K562 (cell line): ENCODE results near the gene RNASE2. TPM values are rescaled to one million over a fixed set of nuclear protein-coding genes. Genes with fewer than 3 reads are reported as not detected.
"Not testable (repeated sequence)": the region's sequence is repeated elsewhere in the genome, so short reads cannot be mapped to it uniquely, and the experiment has no call there.

Experiments
- ATAC-seq: fragments of 200-7000 bp; cut with Tn5 transposase; 3 replicates; pipeline ENCODE4 v1.9.1; 2020; ENCODE audit warnings: moderate library complexity
- BruUV-seq: library from RNA; stranded (reverse); fragments of 400-500 nt; replicated peaks from 2 replicates; lab custom pipeline; 2021; lab: Mats Ljungman, UMichigan
- CTCF ChIA-PET: fragments of 300-600 bp; formaldehyde crosslinking; extraction: SDS; loops from one replicate; lab custom pipeline; 2021; ENCODE audit warnings: low intra/inter-chr PET ratio; lab: Yijun Ruan, JAX
- POLR2A ChIA-PET: fragments of 300-600, 350-650 bp; sonication (Branson Sonifier 250); formaldehyde crosslinking; extraction: SDS; loops from one replicate; lab custom pipeline; 2021; ENCODE audit warnings: antibody characterized with exemption, inconsistent platforms; lab: Yijun Ruan, JAX
- DNase-seq, 4 experiments: peaks; one replicate each; pipeline versions ENCODE4 v3.0.0 to v3.0.0-alpha.2; 2011 to 2018; ENCODE audit warnings: low spot score in 3 of 4, mixed read lengths in 3 of 4; ENCODE audit errors: extremely low read depth in 1 of 4
- FAIRE-seq: peaks from 2 replicates; lab custom pipeline; 2011; peaks lifted over from hg19 to GRCh38; lab: Jason Lieb, UNC
- H2AFZ ChIP-seq: 2 replicates; pipeline ENCODE4 v1.6.0; 2011; ENCODE audit warnings: low read depth, low read length, control low read depth, inconsistent platforms
- H3K27ac ChIP-seq: fragments of 200-600 bp; 3 replicates; pipeline ENCODE4 v1.8.0; 2011; ENCODE audit warnings: low read depth, mild to moderate bottlenecking, control low read depth, inconsistent platforms, low read length, moderate library complexity, mixed read lengths; ENCODE audit errors: extremely low read depth
- H3K27me3 ChIP-seq, 2 experiments: fragments of 300-600 bp in 1 of 2; 2 replicates in 1 of 2; 3 replicates in 1 of 2; pipeline versions ENCODE4 v1.6.0 to v1.8.0; 2011; ENCODE audit warnings: inconsistent platforms in 2 of 2, low read length in 2 of 2, mild to moderate bottlenecking in 1 of 2, mixed read lengths in 1 of 2, moderate library complexity in 1 of 2; ENCODE audit not compliant: control insufficient read depth in 2 of 2, insufficient read depth in 2 of 2
- H3K36me3 ChIP-seq: fragments of 300-600 bp; 3 replicates; pipeline ENCODE4 v1.8.0; 2011; ENCODE audit warnings: mild to moderate bottlenecking, low read length, inconsistent platforms; ENCODE audit not compliant: control insufficient read depth, insufficient read depth
- H3K4me1 ChIP-seq, 2 experiments: fragments of 200-600 bp in 1 of 2; replicated peaks in 1 of 2; 2 replicates in 1 of 2; 3 replicates in 1 of 2; pipeline versions ENCODE4 v1.5.1 to v1.8.0; 2011; ENCODE audit warnings: inconsistent platforms in 2 of 2, low read length in 2 of 2, mild to moderate bottlenecking in 1 of 2, mixed read lengths in 1 of 2, moderate library complexity in 1 of 2; ENCODE audit not compliant: control insufficient read depth in 2 of 2, insufficient read depth in 2 of 2
- H3K4me2 ChIP-seq: 2 replicates; pipeline ENCODE4 v1.6.1; 2011; ENCODE audit warnings: low read length, control low read depth, inconsistent platforms, mixed read lengths; ENCODE audit not compliant: insufficient read depth
- H3K4me3 ChIP-seq: fragments of 200-600 bp; sonication (generic), shearing (Covaris generic); 2 replicates; pipeline ENCODE4 v1.5.1; 2016; ENCODE audit warnings: control low read depth, inconsistent platforms
- H3K79me2 ChIP-seq: fragments of 200-600 bp; 3 replicates; pipeline ENCODE4 v1.8.0; 2011; ENCODE audit warnings: low read length, inconsistent platforms; ENCODE audit not compliant: control insufficient read depth, insufficient read depth
- H3K9ac ChIP-seq, 2 experiments: 2 replicates each; pipeline versions ENCODE4 v1.6.0 to v1.6.1; 2011; ENCODE audit warnings: low read depth in 2 of 2, low read length in 2 of 2, control low read depth in 1 of 2, inconsistent platforms in 1 of 2, mild to moderate bottlenecking in 1 of 2, mixed read lengths in 1 of 2; ENCODE audit not compliant: insufficient read depth in 1 of 2
- H3K9me1 ChIP-seq: one replicate; pipeline ENCODE4 v1.6.0; 2011; ENCODE audit warnings: inconsistent platforms, mild to moderate bottlenecking, low read length, moderate library complexity; ENCODE audit not compliant: control insufficient read depth, insufficient read depth
- H3K9me3 ChIP-seq: replicated peaks from 2 replicates; pipeline ENCODE4 v1.5.1; 2011; ENCODE audit warnings: low read depth, low read length, inconsistent platforms; ENCODE audit not compliant: control insufficient read depth, insufficient read depth
- H4K20me1 ChIP-seq: replicated peaks from 2 replicates; pipeline ENCODE4 v1.6.1; 2011; ENCODE audit warnings: low read length, inconsistent platforms, mixed read lengths; ENCODE audit not compliant: control insufficient read depth, insufficient read depth
- CHCHD3 ChIP-seq: fragments of 250-450 bp; sonication (Bioruptor Pico); IDR thresholded peaks from 2 replicates; pipeline ENCODE4 v2.1.2; 2022; ENCODE audit warnings: mild to moderate bottlenecking
- TBP ChIP-seq: optimal IDR thresholded peaks from 2 replicates; pipeline ENCODE3; 2011; ENCODE audit warnings: low read depth, low read length, improper control_type of control experiment
- THRA ChIP-seq: fragments of 450-650 bp; IDR thresholded peaks from 2 replicates; pipeline ENCODE4 v1.6.1; 2017; ENCODE audit warnings: mild to moderate bottlenecking, moderate library complexity
- ZNF134 ChIP-seq: fragments of 250-450 bp; sonication (Bioruptor Pico); conservative IDR thresholded peaks from 2 replicates; pipeline ENCODE4 v1.4.0; 2020
- WGBS: fragments of 100-300 bp; shearing (Covaris generic); methylation state at CpG from one replicate; pipeline ENCODE4 v1.1.6; 2016; ENCODE audit warnings: low coverage, mixed read lengths; ENCODE audit not compliant: insufficient coverage; ENCODE audit errors: missing lambda C conversion rate; 5-methylcytosine and 5-hydroxymethylcytosine counted together
- in situ Hi-C: fragments of 300-500 bp; cut with MboI; formaldehyde crosslinking; loops from 4 replicates; pipeline ENCODE4 v1.15.0; 2018; ENCODE audit warnings: inconsistent platforms, mixed read lengths
- intact Hi-C: fragments of 100-400 bp; cut with micrococcal nuclease; formaldehyde crosslinking; loops from 2 replicates; pipeline ENCODE4 v1.14.2; 2022
- polyA plus RNA-seq, 8 experiments: library from polyadenylated mRNA; depleted of rRNA in 4 of 8; stranded (reverse) in 5 of 8; unstranded in 3 of 8; fragments of >200 nt; fragmentation: Nextera tagmentation in 2 of 8; fragmentation: Illumina TruSeq in 1 of 8; extraction: Ambion mirVana in 2 of 8; extraction: Trizol in 1 of 8; gene quantifications; 2 replicates each; pipeline versions ENCODE4 v1.2.1 to v1.2.3, GENCODE V29; 2011 to 2014; ENCODE audit warnings: inconsistent platforms in 1 of 8, missing spikeins in 1 of 8
- total RNA-seq, 7 experiments: library from RNA; depleted of rRNA in 6 of 7; stranded (reverse); fragments of >200 nt in 6 of 7; fragmentation: Illumina TruSeq in 2 of 7; extraction: Trizol in 2 of 7; gene quantifications; 2 replicates each; pipeline versions ENCODE4 v1.2.1 to v1.2.3, GENCODE V29; 2011 to 2021; ENCODE audit warnings: low replicate concordance in 1 of 7
- TF ChIP-seq, protein P1 (sequence below): fragments of 250-450 bp; sonication (Bioruptor Pico); IDR thresholded peaks from 2 replicates; pipeline ENCODE4 v1.6.1; 2021; ENCODE audit warnings: mild to moderate bottlenecking

Gene RNASE2
- total and polyA plus RNA-seq, 9 of the 15 experiments (the other 6 are each of a cell fraction or from before 2014, with no cell fraction given): not detected

- 0% methylated on average over 1 of the region's 1 CpG for WGBS
- no peak for FAIRE-seq
- intact Hi-C loops: no loop called here
Measured at GRCh38 chr14:20907214-20907613, 48.1 kb upstream of the RNASE2 start.

GRCh38 chr14:20910822-20911221 is 44.5 kb upstream of the RNASE2 start:
- in situ Hi-C loops: not testable (repeated sequence)
- WGBS: 0% methylated on average over 6 of the region's 14 CpGs

More at GRCh38 chr14:20907214-20907613, 48.1 kb upstream of the RNASE2 start:
- no peak overlapping the region for H3K4me3 ChIP-seq
- no peaks in the 10 kb centered on the region for H4K20me1 ChIP-seq
- TF ChIP-seq, protein P1, sequence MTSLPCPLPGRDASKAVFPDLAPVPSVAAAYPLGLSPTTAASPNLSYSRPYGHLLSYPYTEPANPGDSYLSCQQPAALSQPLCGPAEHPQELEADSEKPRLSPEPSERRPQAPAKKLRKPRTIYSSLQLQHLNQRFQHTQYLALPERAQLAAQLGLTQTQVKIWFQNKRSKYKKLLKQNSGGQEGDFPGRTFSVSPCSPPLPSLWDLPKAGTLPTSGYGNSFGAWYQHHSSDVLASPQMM: no peak
- TF ChIP-seq ZNF134 (CRISPR knock-in tag): no peak
- TF ChIP-seq THRA: no peak
- TF ChIP-seq TBP: no peak
- TF ChIP-seq CHCHD3 (CRISPR knock-in tag): no peak
- DNase-seq (no peak), ATAC-seq (no peak)
- H2AFZ ChIP-seq: no peak overlapping the region
- in situ Hi-C loops: no loop called here
- BruUV-seq: no TSS peak
- H3K79me2 ChIP-seq: no peaks in the 10 kb centered on the region
- H3K9me3 ChIP-seq: no peaks in the 10 kb centered on the region
- no peak overlapping the region for H3K27ac ChIP-seq
- no peaks in the 10 kb centered on the region for H3K27me3 ChIP-seq
- no peak overlapping the region for H3K4me2 ChIP-seq
- ChIA-PET CTCF (no interaction called here), POLR2A (no interaction called here)
- H3K9ac ChIP-seq: no peak overlapping the region
- no peaks in the 10 kb centered on the region for H3K9me1 ChIP-seq
- no peaks in the 10 kb centered on the region for H3K4me1 ChIP-seq
- H3K36me3 ChIP-seq: no peaks in the 10 kb centered on the region

More at GRCh38 chr14:20910822-20911221, 44.5 kb upstream of the RNASE2 start:
- ATAC-seq, H4K20me1 ChIP-seq, intact Hi-C loops, H3K9me3 ChIP-seq, BruUV-seq, FAIRE-seq, H3K4me2 ChIP-seq, POLR2A ChIA-PET, H2AFZ ChIP-seq, H3K36me3 ChIP-seq, H3K9ac ChIP-seq, H3K4me1 ChIP-seq, H3K9me1 ChIP-seq, H3K4me3 ChIP-seq, DNase-seq, H3K79me2 ChIP-seq, H3K27ac ChIP-seq, CTCF ChIA-PET, H3K27me3 ChIP-seq: not testable (repeated sequence)
